Ishikawa (cell line): ENCODE data around the gene TM4SF1.

ENCODE experiments used
- CEBPB ChIP-seq: IDR thresholded peaks from 2 replicates; pipeline ENCODE4 v1.6.1; 2012
- CREB1 ChIP-seq: IDR thresholded peaks from 2 replicates; pipeline ENCODE4 v1.6.1; 2012; ENCODE audit warnings: low read depth
- EGR1 ChIP-seq: IDR thresholded peaks from 2 replicates; pipeline ENCODE4 v1.6.1; 2012
- EP300 ChIP-seq: IDR thresholded peaks from 2 replicates; pipeline ENCODE4 v1.6.1; 2012; ENCODE audit warnings: borderline replicate concordance
- FOXM1 ChIP-seq: IDR thresholded peaks from 2 replicates; pipeline ENCODE4 v1.6.1; 2012; ENCODE audit warnings: low read depth, borderline replicate concordance
- NFIC ChIP-seq: IDR thresholded peaks from 2 replicates; pipeline ENCODE4 v1.6.1; 2012
- RAD21 ChIP-seq: IDR thresholded peaks from 2 replicates; pipeline ENCODE4 v1.6.1; 2012; ENCODE audit warnings: low read depth
- REST ChIP-seq: IDR thresholded peaks from 2 replicates; pipeline ENCODE4 v1.6.1; 2012; ENCODE audit warnings: low read depth, mild to moderate bottlenecking
- TAF1 ChIP-seq: IDR thresholded peaks from 2 replicates; pipeline ENCODE4 v1.6.1; 2012; ENCODE audit warnings: low read depth, mild to moderate bottlenecking
- TCF12 ChIP-seq: IDR thresholded peaks from 2 replicates; pipeline ENCODE4 v1.6.1; 2012; ENCODE audit warnings: low read depth
- TEAD4 ChIP-seq: IDR thresholded peaks from 2 replicates; pipeline ENCODE4 v1.6.1; 2012
- USF1 ChIP-seq: IDR thresholded peaks from 2 replicates; pipeline ENCODE4 v1.6.1; 2012
- YY1 ChIP-seq: IDR thresholded peaks from 2 replicates; pipeline ENCODE4 v1.6.1; 2012; ENCODE audit warnings: low read depth
- ZBTB7A ChIP-seq: IDR thresholded peaks from 2 replicates; pipeline ENCODE4 v1.6.1; 2012; ENCODE audit warnings: low read depth
- TF ChIP-seq, protein P1 (sequence below): IDR thresholded peaks from 2 replicates; pipeline ENCODE4 v1.6.1; 2012

Gene TM4SF1

DNA sequence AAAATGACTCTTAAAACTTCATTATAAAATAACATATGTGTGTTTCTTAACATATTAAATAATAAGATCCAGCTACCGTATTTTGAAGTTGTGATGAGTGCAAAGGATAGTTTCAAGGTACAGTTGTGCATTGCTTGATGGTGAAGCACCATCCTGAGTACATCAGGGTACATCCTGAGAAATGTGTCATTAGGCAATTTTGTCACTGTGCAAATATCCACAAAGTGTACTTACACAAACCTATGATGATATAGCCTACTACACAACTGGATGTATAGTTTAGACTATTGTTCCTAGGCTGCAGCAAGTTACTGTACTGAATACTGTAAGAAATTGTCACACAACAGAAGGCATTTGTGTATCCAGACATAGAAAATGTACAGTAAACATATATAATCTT is 20.8 kb upstream of the TM4SF1 start:
- TF ChIP-seq CEBPB, result no peak
- no peak for TF ChIP-seq TAF1
- no peak for TF ChIP-seq RAD21

DNA sequence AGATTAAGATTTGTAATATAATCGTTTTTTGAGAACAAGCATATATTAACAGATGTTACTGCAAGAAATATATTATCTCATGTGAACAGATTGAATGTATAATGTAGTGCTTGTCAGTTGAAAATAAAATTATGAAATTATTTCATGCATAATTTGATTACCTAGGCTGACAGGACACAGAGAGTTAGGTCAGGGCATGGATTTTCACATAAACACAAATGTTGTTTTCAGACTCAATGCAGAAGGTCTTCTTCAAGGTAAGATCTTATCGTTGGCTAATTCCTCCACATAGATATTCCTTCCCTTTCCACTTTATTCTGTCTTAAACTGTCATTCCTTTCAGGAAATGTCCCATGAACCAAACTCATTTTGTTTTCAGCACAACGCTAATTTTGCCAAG is 20.1 kb upstream of the TM4SF1 start:
- TF ChIP-seq YY1 (no peak), ZBTB7A (no peak), CEBPB (no peak), TCF12 (no peak), EP300 (no peak), REST (no peak), RAD21 (no peak), NFIC (no peak), TAF1 (no peak), USF1 (no peak), FOXM1 (no peak), TEAD4 (no peak)
- TF ChIP-seq, protein P1, sequence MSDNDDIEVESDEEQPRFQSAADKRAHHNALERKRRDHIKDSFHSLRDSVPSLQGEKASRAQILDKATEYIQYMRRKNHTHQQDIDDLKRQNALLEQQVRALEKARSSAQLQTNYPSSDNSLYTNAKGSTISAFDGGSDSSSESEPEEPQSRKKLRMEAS, result no peak

GRCh38 chr3:149396476-149396875 is 19.0 kb upstream of the TM4SF1 start:
- TF ChIP-seq, protein P1, result no peak
- no peak for TF ChIP-seq YY1
- TF ChIP-seq NFIC, result no peak
- no peak for TF ChIP-seq TCF12
- TF ChIP-seq RAD21, result no peak

GRCh38 chr3:149395107-149396089 is 17.9 kb upstream of the TM4SF1 start:
- TF ChIP-seq TCF12 (no peak), NFIC (no peak), USF1 (no peak), TAF1 (no peak), RAD21 (no peak)

DNA sequence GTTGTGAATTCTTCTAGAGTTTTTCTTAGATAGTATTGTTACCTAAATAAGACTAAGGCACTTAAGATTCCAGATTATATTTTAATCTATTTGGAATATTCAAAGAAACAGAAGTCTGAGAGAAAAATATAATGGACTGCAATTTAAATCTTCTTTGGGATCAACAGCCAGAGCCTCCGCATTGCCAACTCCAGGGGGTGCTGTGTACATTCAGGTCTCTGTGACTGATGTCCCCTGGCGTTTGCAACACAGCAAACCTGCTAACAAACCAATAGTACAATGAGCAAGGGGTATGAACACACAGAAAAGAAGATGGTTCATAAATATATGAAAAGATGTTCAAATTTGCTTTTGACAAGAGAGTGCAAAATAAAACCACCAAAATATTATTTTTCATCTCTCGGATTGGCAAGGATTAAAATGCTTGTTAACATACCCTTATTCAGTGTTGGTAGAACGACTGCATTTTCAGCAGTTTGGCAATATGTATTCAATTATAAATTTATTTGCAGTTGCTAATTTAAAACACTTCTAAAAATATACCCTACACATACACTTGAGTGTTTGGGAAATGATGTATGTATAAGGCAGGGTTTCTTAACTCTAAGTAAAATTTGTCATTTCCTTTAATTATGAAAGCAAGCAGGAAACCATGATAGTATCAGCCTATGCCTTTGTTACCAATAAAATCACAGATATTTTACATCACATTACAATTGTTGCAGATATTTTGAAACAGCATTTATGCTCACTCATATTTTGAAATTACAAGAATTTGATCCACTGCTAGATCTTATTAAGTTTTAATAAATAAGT is 16.1 kb upstream of the TM4SF1 start:
- TF ChIP-seq NFIC (no peak), TEAD4 (peak; percentile 79), RAD21 (peak; percentile 91), ZBTB7A (no peak), REST (no peak), TCF12 (no peak), TAF1 (no peak), CEBPB (no peak), EGR1 (no peak), EP300 (no peak), YY1 (no peak)
- TF ChIP-seq, protein P1, result no peak

DNA sequence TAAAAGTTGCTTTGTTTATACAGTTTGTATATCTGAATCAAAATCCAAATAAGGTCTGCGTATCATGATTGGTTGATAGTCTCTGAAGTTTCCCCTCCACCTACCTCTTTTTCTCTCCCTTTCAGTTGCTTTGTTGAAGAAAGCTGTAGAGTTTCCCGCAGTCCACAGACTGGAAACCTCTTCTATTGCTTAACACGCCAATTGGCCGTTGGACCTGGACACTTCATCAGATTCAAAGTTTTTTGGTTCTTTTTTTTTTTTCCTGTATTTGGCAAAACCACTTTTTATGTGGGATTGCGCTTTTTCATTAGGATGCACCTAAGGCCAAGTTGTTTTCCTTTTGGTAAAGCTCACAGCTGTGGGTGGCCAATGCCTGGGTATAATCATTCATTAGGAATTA is 14.5 kb upstream of the TM4SF1 start:
- no peak for TF ChIP-seq CREB1
- no peak for TF ChIP-seq FOXM1
- TF ChIP-seq EGR1, result no peak
- no peak for TF ChIP-seq TCF12
- no peak for TF ChIP-seq RAD21
